HG02610 (cell line): ENCODE measurements around the gene PRH1.

ENCODE experiments used
- ATAC-seq: cut with Tn5 transposase; IDR thresholded peaks from one replicate; pipeline ENCODE4 v1.9.1; 2021; ENCODE audit warnings: mild to moderate bottlenecking, moderate library complexity; ENCODE audit not compliant: unreplicated experiment

PRH1 gene

GRCh38 chr12:10884086-10884725 lies at the start of gene PRH1:
TSS of gene PRH1 (minus strand) at chr12:10884255. CDS start at chr12:10884217, 38 bp downstream.
- no peak for ATAC-seq

- ATAC-seq = no peak
Measured at GRCh38 chr12:10928746-10929286, 44.8 kb upstream of the PRH1 start, which contains the start of gene PRH2. TSS of gene PRH2 (plus strand) at chr12:10929236. CDS start at chr12:10929274, 38 bp downstream.

- ATAC-seq = no peak
Measured at GRCh38 chr12:10926269-10926668, 42.2 kb upstream of the PRH1 start.

DNA sequence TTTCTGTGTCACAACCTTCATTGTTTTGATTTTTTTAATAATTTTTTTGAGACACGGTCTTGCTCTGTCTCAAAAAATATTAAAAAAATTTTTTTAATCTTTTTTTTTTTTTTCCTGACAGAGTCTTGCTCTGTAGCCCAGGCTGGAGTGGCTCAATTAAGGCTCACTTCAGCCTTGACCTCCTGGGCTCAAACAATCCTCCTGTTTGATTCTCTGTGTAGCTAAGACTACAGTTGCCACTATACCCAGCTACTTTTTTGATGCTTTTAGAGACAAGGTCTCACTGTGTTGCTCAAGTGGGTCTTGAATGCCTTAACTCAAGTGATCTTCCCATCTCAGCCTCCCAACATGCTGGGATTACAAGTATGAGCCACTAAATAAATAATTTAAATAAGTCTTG lies 35.8 kb upstream of the PRH1 start:
- no peak for ATAC-seq

GRCh38 chr12:10910380-10910779 lies 26.3 kb upstream of the PRH1 start:
- no peak for ATAC-seq

DNA sequence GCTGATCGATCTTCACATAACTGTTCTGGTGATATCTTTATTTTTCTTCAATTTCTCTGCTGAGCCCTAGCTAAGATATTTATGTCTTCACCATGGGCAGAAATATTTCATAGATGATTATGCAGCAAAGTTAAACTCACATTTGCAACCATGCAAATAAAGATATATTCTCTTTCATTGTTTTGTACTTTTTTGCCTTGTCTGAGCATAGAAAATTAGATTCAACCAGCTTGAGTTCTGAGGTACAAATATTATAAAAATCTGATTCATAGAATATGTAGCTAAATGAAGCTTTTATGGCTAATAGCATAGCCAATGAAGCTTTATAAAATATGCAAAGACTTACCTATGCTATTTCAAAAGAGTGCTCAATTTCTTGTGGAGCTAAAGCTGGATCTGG lies 25.4 kb upstream of the PRH1 start, which contains the start of gene TAS2R13:
Gene TAS2R13, minus strand, starts transcription at position 101 of the 400 bp plus-strand sequence. CDS start 264 bp downstream, outside the sequence.
- ATAC-seq = no peak

- ATAC-seq = no peak
Measured at GRCh38 chr12:10904686-10905085, 20.6 kb upstream of the PRH1 start.

- no peak for ATAC-seq
Measured at GRCh38 chr12:10901427-10901826, 17.4 kb upstream of the PRH1 start.

GRCh38 chr12:10900972-10901371 lies 16.9 kb upstream of the PRH1 start:
- ATAC-seq = no peak

- ATAC-seq = no peak
Measured at GRCh38 chr12:10900530-10900929, 16.5 kb upstream of the PRH1 start.

- ATAC-seq = no peak
Measured at GRCh38 chr12:10896854-10897253, 12.8 kb upstream of the PRH1 start.

GRCh38 chr12:10891937-10892336 lies 7.9 kb upstream of the PRH1 start:
- no peak for ATAC-seq

DNA sequence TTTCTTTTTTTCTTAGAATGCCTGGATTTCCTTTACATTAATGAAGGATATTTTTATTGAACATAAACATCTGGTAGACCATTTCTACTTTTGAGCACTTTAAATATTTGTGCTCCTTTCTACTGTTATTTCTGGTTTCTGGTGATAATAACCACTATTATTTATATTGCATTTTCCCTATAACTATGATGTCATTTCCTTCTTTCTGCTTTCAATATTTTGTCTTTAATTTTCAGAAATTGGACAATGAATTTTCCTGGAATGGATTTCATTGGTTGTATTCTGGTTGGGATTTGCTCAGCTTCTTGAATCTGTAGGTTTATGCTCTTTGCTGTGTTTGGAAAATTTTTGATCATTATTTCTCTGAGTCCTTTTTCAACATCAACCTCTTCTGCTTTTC lies 5.2 kb upstream of the PRH1 start:
- ATAC-seq = no peak

DNA sequence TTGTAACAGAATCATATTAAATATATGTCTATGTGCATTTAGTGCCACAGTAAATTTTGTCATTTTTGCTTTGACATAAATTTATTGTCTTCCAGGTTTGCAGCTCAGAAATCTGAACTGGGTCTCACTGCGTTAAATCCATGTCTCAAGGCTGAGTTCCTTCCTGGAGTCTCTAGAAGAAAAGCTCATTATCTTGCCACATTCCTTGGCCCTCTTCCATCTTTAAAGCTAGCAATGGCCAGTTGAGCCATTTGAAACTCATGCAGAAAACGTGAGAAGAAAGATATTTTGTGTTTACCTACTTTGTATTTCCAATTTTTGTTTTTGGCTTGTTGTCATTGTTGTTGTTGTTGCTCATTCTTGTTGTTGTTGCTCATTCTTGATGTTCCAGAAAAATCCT lies 10.7 kb downstream of the PRH1 start:
- no peak for ATAC-seq

GRCh38 chr12:10867381-10867780 lies 16.7 kb downstream of the PRH1 start:
- ATAC-seq = no peak

DNA sequence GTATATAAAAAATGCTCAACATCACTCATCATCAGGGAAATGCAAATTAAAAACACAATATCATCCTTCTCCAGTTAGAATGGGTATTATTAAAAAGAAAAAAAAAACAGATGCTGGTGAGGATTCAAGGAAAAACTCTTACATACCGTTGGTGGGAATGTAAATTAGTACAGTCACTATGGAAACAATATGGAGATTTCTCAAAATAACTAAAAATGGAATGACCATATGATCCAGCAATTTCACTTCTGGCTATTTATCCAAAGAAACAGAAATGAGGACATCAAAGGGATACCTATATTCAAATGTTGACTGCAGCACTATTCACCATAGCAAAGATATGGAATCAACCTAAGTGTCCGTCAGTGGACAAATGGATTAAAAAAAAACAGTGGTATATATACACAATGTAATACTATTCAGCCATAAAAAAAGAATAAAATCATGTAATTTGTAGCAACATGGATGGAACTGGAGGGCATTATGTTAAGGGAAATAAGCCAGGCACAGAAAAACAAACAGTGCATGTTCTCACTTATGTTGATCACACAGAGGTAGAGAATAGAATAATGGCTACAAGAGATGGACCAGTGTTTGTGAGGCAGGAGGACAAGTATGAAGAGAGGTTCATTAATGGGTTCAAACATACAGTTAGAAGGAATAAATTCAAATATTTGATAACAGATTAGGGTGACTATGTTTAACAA lies 20.4 kb downstream of the PRH1 start:
- ATAC-seq = no peak

GRCh38 chr12:10861366-10861765 lies 22.7 kb downstream of the PRH1 start:
- ATAC-seq = no peak

DNA sequence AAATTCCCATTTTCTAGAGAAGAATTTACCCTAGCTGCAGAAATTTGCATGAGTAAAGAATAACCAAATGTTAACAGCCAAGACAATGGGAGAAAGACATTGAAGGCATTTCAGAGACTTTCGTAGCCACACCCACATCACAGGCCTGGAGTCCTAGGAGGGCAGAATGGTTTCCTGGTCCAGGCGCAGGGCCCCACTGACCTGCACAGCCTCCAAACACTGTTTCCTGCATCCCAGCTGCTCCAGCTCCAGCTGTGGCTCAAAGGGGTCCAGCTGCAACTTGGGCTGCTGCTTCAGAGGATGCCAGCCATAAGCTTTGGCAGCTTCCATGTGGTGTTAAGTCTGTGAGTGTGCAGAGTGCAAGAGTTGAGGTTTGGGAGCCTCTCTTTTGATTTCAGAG lies 28.2 kb downstream of the PRH1 start:
- ATAC-seq = no peak

DNA sequence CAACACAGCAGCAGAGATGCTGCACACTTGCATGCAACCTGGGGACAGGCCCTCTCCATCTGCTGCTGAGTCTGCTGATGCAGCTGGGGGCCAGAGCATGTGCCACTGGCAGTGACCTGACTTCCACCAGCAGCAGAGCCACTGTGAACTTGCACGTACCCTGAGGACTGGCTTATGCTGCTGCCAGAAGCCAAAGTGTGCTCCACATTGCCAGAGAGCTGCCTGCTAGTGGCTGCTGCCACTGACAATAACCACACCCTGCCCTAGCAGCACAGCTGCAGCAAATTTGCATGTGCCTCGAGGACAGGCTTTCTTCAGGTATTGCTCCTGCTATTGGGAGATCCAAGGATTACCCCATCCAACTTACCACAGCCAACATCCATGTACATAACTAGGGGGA lies 30.3 kb downstream of the PRH1 start:
- ATAC-seq = no peak

GRCh38 chr12:10851243-10851858 lies 32.7 kb downstream of the PRH1 start:
- ATAC-seq = no peak

DNA sequence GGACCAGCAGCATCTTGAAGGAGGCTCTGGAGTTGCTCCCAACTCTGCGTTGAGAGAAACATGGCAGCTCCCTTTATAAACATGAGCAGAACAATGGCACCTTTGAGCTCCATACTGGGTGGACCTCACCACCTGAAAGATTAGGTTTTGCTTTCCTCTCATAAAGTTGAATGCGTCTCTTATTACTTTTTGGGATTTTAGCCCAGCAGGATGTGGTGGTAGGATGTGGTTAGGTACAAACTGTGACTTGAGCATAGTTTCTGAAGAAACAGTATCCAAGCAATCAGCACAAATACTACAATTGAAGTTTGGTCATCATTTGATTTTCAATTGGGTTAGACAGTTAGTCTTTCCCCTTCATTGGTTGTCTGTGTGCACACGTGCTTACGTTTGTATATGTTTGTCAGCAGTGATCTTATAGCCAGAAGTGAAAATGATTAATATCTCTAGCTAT lies 34.6 kb downstream of the PRH1 start, which contains the start of gene PRR4:
Gene PRR4, minus strand, starts transcription at position 51 of the 454 bp plus-strand sequence. Its CDS starts 38 bp downstream, at position 13.
- no peak for ATAC-seq
